Globus pallidus (tissue), 1 donor: ENCODE data around the gene WWOX.
A peak's percentile ranks its signal among the peaks of the same experiment; 100 is the strongest.

Source experiments
- DNase-seq: peaks from one replicate; pipeline ENCODE4 v3.0.0-alpha.2; 2015; ENCODE audit warnings: low spot score

The WWOX gene

GRCh38 chr16:79100447-79100846 is 1001.0 kb downstream of the WWOX start:
- DNase-seq = no peak

- DNase-seq = no peak
Observed at GRCh38 chr16:79101491-79101890, 1002.0 kb downstream of the WWOX start.

- no peak for DNase-seq
Observed at GRCh38 chr16:79104567-79104966, 1005.1 kb downstream of the WWOX start.

GRCh38 chr16:79107301-79107700 is 1007.8 kb downstream of the WWOX start:
- no peak for DNase-seq

- no peak for DNase-seq
Observed at GRCh38 chr16:79109771-79110170, 1010.3 kb downstream of the WWOX start.

- no peak for DNase-seq
Observed at GRCh38 chr16:79110242-79110641, 1010.8 kb downstream of the WWOX start.

GRCh38 chr16:79110953-79111352 is 1011.5 kb downstream of the WWOX start:
- no peak for DNase-seq

GRCh38 chr16:79112462-79112861 is 1013.0 kb downstream of the WWOX start:
- no peak for DNase-seq

- DNase-seq = no peak
Observed at GRCh38 chr16:79113826-79114225, 1014.4 kb downstream of the WWOX start.

GRCh38 chr16:79114759-79115158 is 1015.3 kb downstream of the WWOX start:
- DNase-seq = no peak

- no peak for DNase-seq
Observed at GRCh38 chr16:79121906-79122305, 1022.5 kb downstream of the WWOX start.

GRCh38 chr16:79122343-79122742 is 1022.9 kb downstream of the WWOX start:
- DNase-seq = no peak

GRCh38 chr16:79124016-79124756 is 1024.7 kb downstream of the WWOX start:
- DNase-seq = no peak

- DNase-seq = no peak
Observed at GRCh38 chr16:79127766-79128165, 1028.3 kb downstream of the WWOX start.

GRCh38 chr16:79128706-79129105 is 1029.3 kb downstream of the WWOX start:
- DNase-seq = peak; percentile 54

- DNase-seq = no peak
Observed at GRCh38 chr16:79130616-79131015, 1031.2 kb downstream of the WWOX start.

- DNase-seq = no peak
Observed at GRCh38 chr16:79131321-79132075, 1032.0 kb downstream of the WWOX start.

GRCh38 chr16:79132701-79133100 is 1033.2 kb downstream of the WWOX start:
- DNase-seq = no peak

- no peak for DNase-seq
Observed at GRCh38 chr16:79134300-79134699, 1034.8 kb downstream of the WWOX start.

GRCh38 chr16:79136955-79137354 is 1037.5 kb downstream of the WWOX start:
- no peak for DNase-seq

- DNase-seq = no peak
Observed at GRCh38 chr16:79137426-79137939, 1038.0 kb downstream of the WWOX start.

GRCh38 chr16:79139799-79140198 is 1040.3 kb downstream of the WWOX start:
- no peak for DNase-seq

- DNase-seq = no peak
Observed at GRCh38 chr16:79143026-79143425, 1043.6 kb downstream of the WWOX start.
